ENCODE measurements around the gene VPS13D. TPM values are rescaled to one million over a fixed set of nuclear protein-coding genes. Genes with fewer than 3 reads are reported as not detected.

VPS13D gene
- total RNA-seq, 1 experiment from 2014 or later = 13.1 TPM

DNA sequence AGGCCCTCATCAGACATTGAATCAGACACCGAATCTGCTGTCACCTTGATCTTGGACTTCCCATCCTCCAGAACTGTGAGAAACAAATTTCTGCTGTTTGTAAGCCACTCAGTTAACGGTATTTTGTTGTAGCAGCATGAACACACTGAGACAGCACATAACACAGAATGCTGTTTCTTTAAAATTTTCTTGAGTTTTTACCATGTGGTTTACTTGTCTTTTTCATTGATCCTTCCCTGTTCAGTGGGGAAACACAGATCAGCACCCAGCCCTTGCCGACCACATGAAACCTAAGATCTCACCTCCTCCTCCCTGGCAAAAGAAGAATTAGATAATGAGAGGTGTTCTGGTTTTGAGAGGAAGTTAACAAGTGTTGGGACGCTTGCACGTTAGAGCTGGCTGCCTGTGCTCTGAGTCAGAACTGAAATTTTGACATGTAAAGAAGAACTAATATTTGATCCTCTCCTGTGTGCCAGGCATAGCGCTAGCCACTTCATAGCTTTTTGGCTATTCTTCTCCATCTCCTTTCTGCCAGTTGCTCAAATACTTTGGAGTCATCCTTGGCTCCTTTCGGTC, 208.6 kb downstream of the VPS13D start:
- H3K27me3 ChIP-seq (ENCODE audit: control insufficient read depth, insufficient read depth, low read length) = no peaks in the 10 kb centered on the region
- no peak overlapping the region for H3K4me3 ChIP-seq (ENCODE audit: insufficient read depth, low read depth, low read length)
- DNase-seq = no peak
- H3K36me3 ChIP-seq (replicated peaks; ENCODE audit: control insufficient read depth, insufficient read depth, low read length) = no peaks in the 10 kb centered on the region

DNA sequence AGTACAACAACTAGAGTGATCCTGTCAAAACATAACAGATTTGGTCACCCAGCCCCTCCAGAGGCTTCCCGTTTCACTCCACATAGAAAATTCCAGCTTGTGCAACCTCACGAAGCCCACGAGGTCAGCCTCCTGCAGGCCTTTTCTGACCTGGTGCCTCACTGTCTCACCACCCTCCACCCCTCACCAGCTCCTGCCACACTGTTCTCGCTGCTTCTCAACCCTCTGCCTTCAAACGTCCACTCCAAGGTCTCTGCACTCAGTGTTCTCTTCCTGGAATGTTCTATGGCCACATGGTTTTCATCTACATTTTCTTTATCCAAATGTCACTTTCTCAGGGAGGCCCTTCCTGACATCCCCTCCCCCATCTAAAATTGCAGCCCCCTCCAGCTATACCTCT, 209.2 kb downstream of the VPS13D start:
- no peaks in the 10 kb centered on the region for H3K27me3 ChIP-seq (ENCODE audit: control insufficient read depth, insufficient read depth, low read length)
- no peak overlapping the region for H3K4me3 ChIP-seq (ENCODE audit: insufficient read depth, low read depth, low read length)
- H3K36me3 ChIP-seq (replicated peaks; ENCODE audit: control insufficient read depth, insufficient read depth, low read length) = no peaks in the 10 kb centered on the region
- DNase-seq = no peak

DNA sequence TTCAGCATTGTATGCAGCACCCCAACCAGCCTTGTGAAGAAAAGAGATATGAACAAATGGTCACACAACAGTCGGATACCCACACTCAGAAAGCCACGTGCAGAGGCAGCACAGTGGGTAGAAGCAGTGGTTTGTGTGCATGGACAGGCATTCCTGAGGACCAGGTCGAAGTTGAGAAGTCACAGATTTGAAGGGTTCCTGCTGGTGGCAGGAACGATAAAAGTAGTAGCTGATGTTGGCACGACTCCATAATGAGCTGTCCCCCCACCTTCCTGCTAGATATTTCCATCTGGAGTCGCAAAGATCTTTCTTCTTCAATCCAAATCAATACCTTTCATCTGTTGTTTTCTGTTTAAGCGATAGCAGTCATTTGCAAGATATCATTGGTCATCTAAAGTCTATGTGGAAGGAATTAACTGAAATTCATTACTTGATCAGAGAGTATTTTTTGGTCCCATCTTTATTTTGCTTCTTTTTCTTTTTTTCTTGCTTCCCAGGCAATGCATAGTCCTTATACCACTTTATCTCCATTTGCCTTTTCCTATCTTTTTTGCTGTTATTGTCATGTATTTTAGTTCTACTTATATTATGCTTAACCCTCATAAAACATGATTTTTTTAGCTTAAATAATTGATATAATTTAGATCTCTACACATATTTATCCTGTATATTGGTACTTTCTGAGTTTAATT, 211.7 kb downstream of the VPS13D start:
- H3K36me3 ChIP-seq (replicated peaks; ENCODE audit: control insufficient read depth, insufficient read depth, low read length) = no peaks in the 10 kb centered on the region
- DNase-seq = no peak
- no peak overlapping the region for H3K4me3 ChIP-seq (ENCODE audit: insufficient read depth, low read depth, low read length)
- no peaks in the 10 kb centered on the region for H3K27me3 ChIP-seq (ENCODE audit: control insufficient read depth, insufficient read depth, low read length)

DNA sequence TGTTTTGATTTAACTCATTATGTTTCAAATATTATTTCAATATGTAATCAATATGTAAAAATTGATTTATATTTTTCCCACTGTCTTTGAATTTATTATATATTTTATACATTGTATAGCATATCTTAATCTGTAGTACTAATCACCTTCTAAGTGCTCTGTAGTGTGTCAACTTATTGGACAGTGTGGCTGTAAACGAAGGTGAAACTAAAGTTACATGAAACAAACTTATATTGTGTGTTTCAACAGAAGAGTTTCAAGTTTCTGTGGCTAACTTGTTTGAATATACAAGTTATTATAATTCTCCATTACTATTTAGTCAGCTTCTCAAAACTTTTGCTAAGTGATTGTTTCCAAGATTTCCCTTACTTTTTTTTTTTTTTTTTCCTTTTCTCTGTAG, 212.4 kb downstream of the VPS13D start:
- Histone ChIP-seq H3K36me3 (replicated peaks; ENCODE audit: control insufficient read depth, insufficient read depth, low read length) (no peaks in the 10 kb centered on the region), H3K4me3 (ENCODE audit: insufficient read depth, low read depth, low read length) (no peak overlapping the region), H3K27me3 (ENCODE audit: control insufficient read depth, insufficient read depth, low read length) (no peaks in the 10 kb centered on the region)
- no peak for DNase-seq

DNA sequence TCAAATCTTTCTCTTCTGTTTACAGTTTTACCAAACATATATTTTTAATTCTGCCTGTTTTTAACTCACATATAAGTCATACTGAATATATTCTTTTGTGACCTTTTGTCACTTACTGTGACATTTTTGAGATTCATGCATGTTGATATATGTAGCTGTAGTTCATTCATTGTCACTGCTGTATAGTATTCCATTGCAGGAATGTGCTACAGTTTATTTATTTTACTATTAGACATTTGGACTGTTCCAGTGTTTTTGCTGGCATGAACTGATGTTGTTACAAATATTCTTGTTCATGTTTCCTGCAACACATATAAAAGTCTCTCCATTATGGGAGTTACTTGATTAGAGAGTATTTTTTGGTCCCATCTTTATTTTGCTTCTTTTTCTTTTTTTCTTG, 213.3 kb downstream of the VPS13D start:
- no peak for DNase-seq
- no peaks in the 10 kb centered on the region for H3K36me3 ChIP-seq (replicated peaks; ENCODE audit: control insufficient read depth, insufficient read depth, low read length)
- H3K4me3 ChIP-seq (ENCODE audit: insufficient read depth, low read depth, low read length) = no peak overlapping the region
- no peaks in the 10 kb centered on the region for H3K27me3 ChIP-seq (ENCODE audit: control insufficient read depth, insufficient read depth, low read length)

DNA sequence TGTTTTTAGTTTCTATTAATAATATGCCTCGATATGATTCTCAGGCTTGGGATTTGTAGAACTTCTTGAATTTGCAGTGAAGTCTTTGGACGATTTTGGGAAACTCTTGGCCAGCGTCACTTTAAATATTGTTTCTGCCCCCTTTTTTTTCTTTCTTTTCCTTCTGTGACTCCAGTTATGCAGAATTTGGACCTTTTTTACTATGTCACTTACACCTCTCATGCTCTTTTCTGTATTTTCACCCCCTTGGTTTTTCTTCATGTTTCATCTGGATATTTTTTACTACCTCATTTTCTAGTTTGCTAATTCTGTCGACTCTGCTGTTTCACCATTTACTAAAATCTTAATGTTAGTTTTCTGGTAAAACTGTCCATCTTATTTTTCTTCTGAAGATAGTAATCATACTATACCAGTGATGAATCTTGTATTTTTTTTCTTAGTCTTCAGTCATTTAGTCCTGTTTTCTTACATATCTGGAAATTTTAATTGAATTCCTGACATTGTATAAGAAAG, 214.6 kb downstream of the VPS13D start:
- no peak for DNase-seq
- Histone ChIP-seq H3K4me3 (ENCODE audit: insufficient read depth, low read depth, low read length) (no peak overlapping the region), H3K27me3 (ENCODE audit: control insufficient read depth, insufficient read depth, low read length) (no peaks in the 10 kb centered on the region), H3K36me3 (replicated peaks; ENCODE audit: control insufficient read depth, insufficient read depth, low read length) (no peaks in the 10 kb centered on the region)

- no peaks in the 10 kb centered on the region for H3K36me3 ChIP-seq (replicated peaks; ENCODE audit: control insufficient read depth, insufficient read depth, low read length)
- H3K27me3 ChIP-seq (ENCODE audit: control insufficient read depth, insufficient read depth, low read length) = no peaks in the 10 kb centered on the region
- no peak for DNase-seq
- no peak overlapping the region for H3K4me3 ChIP-seq (ENCODE audit: insufficient read depth, low read depth, low read length)
Observed at GRCh38 chr1:12445257-12445656, 215.4 kb downstream of the VPS13D start.

DNA sequence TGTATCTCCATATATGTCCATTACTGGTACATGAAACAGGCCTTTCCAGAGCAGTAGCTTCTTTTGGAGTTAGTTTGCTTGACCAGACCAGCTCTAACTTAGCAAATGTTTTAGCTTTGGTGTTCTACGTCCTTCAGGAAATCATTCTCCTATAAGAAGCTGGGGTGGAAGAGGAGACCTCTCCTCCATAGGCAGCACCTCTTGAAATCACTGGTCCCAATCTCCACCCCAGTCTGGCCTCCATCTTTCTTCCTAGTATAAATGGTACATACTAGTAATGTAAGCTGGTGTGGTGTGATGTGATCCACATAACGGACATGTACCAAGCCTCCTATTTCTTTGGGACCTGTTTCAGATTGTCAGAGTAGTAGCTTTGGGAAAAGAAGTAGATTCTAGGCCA, 216.8 kb downstream of the VPS13D start:
- DNase-seq = no peak
- Histone ChIP-seq H3K4me3 (ENCODE audit: insufficient read depth, low read depth, low read length) (no peak overlapping the region), H3K27me3 (ENCODE audit: control insufficient read depth, insufficient read depth, low read length) (no peaks in the 10 kb centered on the region), H3K36me3 (replicated peaks; ENCODE audit: control insufficient read depth, insufficient read depth, low read length) (no peaks in the 10 kb centered on the region)

GRCh38 chr1:12447307-12447706, 217.5 kb downstream of the VPS13D start:
- no peaks in the 10 kb centered on the region for H3K36me3 ChIP-seq (replicated peaks; ENCODE audit: control insufficient read depth, insufficient read depth, low read length)
- H3K27me3 ChIP-seq (ENCODE audit: control insufficient read depth, insufficient read depth, low read length) = no peaks in the 10 kb centered on the region
- H3K4me3 ChIP-seq (ENCODE audit: insufficient read depth, low read depth, low read length) = no peak overlapping the region
- DNase-seq = no peak

DNA sequence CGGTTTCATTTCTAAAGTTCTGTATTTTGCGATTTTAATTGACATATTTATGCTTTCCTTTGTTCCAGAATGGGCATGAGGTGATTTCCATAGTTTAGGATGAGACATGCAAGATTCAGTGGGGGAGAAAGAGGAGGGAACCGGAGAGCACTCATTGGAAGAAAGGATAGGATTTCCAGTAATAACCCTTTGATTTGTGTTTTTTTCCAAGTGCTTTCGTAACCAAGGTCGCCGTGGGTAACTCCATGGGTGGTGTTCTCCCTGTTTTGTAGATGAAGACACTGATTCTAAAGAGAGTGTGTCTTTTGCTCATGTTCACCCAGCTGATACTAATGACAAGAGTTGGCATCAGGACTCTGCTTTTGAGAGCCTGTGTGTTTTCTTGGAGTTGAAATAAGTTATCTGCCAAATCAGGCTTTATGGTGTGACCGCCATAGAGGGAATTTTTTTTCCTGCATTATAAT, 218.1 kb downstream of the VPS13D start:
- Histone ChIP-seq H3K27me3 (ENCODE audit: control insufficient read depth, insufficient read depth, low read length) (no peaks in the 10 kb centered on the region), H3K36me3 (replicated peaks; ENCODE audit: control insufficient read depth, insufficient read depth, low read length) (no peaks in the 10 kb centered on the region), H3K4me3 (ENCODE audit: insufficient read depth, low read depth, low read length) (no peak overlapping the region)
- no peak for DNase-seq

GRCh38 chr1:12448746-12449177, 218.9 kb downstream of the VPS13D start:
- H3K36me3 ChIP-seq (replicated peaks; ENCODE audit: control insufficient read depth, insufficient read depth, low read length) = no peaks in the 10 kb centered on the region

DNA sequence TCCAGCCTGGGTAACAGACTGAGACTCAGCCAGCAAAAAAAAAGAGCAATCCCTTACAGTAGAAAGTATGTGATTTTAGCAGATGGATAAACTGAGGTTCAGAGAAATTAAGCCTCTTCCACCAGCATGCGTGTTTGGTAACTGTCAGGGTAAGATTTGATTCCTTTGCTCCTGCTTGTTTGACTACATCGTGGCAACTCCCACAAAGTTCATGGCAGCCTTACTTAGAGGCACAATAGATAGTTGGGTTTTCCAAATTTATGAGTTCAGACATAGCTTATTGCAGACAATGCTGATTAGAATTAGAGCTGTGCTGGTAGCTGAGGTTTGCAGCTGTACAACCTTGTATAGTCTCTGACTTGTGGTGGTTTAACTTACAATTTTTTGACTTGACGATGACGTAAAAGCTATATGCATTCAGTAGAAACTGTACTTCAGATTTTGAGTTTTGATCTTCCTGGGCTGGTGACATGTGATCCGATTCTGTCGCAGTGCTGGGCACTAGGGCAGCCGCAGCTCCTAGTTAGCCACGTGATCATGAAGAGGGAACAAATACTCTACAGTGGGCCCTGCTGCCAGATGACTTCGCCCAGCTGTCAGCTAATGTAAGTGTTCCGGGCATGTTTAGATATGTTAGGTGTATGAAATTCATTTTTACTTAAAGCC, 220.4 kb downstream of the VPS13D start:
- no peak overlapping the region for H3K4me3 ChIP-seq (ENCODE audit: insufficient read depth, low read depth, low read length)
- no peak for DNase-seq
- no peaks in the 10 kb centered on the region for H3K36me3 ChIP-seq (replicated peaks; ENCODE audit: control insufficient read depth, insufficient read depth, low read length)
- no peaks in the 10 kb centered on the region for H3K27me3 ChIP-seq (ENCODE audit: control insufficient read depth, insufficient read depth, low read length)

More at GRCh38 chr1:12448746-12449177, 218.9 kb downstream of the VPS13D start:
- no peaks in the 10 kb centered on the region for H3K27me3 ChIP-seq (ENCODE audit: control insufficient read depth, insufficient read depth, low read length)
- H3K4me3 ChIP-seq (ENCODE audit: insufficient read depth, low read depth, low read length) = no peak overlapping the region
- DNase-seq = no peak

DNA sequence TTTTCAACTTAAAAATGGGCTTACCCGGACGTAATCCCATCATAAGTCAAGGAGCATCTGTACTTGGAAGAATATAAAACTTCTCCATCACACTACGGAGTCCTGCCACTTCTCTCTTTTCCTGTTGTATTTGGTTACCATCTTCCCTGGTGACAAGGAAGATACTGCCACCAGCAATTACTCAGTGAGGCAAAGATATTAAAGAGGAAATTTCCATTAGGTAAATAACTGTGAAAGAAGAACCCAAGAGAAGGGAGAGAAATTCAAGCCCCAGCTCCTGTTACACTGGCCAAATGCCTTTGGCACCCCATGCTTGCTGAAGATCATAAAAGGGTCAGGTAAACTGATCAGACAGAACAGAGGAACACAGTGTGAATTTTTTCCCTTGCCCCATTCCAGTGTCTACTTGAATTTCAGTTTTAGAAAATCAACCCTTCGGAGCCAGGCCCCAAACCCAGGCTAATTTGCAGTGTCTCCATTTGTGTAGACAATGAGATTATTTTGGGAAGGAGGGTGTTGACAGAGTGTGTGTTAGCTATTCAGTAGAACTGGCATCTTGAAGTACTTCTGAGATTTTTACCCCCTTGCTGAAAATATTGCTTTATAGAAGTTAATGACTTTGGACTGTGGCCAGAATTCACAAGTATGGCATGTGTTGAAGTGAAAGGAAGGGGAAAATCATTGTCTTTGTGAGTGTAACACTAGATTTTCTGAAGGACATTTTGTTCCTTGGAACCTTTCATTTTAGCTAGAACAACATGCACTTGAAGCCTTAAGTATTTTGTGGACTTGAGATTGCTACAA, 221.1 kb downstream of the VPS13D start:
- H3K4me3 ChIP-seq (ENCODE audit: insufficient read depth, low read depth, low read length) = no peak overlapping the region
- no peaks in the 10 kb centered on the region for H3K36me3 ChIP-seq (replicated peaks; ENCODE audit: control insufficient read depth, insufficient read depth, low read length)
- no peaks in the 10 kb centered on the region for H3K27me3 ChIP-seq (ENCODE audit: control insufficient read depth, insufficient read depth, low read length)
- no peak for DNase-seq

DNA sequence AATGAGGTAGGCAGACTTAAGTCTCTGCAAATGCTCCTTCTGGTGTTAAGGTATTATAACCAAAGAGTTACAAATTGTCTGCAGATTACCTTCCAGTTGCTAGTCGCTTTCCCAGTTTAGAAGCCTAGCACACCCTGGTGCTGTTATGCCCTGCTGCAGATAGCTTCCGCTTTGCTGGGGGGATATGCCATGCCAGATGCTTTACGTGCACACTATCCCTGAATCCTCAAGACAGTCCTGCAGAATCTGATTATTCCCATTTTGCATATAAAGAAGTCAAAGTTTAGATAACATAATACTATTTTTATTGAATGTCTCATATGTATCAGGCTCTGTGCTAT, 221.7 kb downstream of the VPS13D start:
- Histone ChIP-seq H3K36me3 (replicated peaks; ENCODE audit: control insufficient read depth, insufficient read depth, low read length) (no peaks in the 10 kb centered on the region), H3K4me3 (ENCODE audit: insufficient read depth, low read depth, low read length) (no peak overlapping the region), H3K27me3 (ENCODE audit: control insufficient read depth, insufficient read depth, low read length) (no peaks in the 10 kb centered on the region)
- no peak for DNase-seq

Measured in H7 (cell line).